PC-9 (cell line): Measurements from ENCODE around the gene ZMYM2. TPM values are rescaled to one million over a fixed set of nuclear protein-coding genes. Genes with fewer than 3 reads are reported as not detected.
A peak's percentile ranks its signal among the peaks of the same experiment; 100 is the strongest.

Experiments used
- BruUV-seq: library from RNA; stranded (reverse); fragments of 400-500 nt; replicated peaks from 2 replicates; lab custom pipeline; 2021; lab: Mats Ljungman, UMichigan
- CTCF ChIA-PET: fragments of 300-600 bp; sonication (Branson Sonifier 250); formaldehyde crosslinking; loops from one replicate; lab custom pipeline; 2022; ENCODE audit warnings: antibody characterized with exemption; lab: Charles Lee
- POLR2A ChIA-PET: fragments of 300-600 bp; sonication (Branson Sonifier 250); formaldehyde crosslinking; loops from one replicate; lab custom pipeline; 2022; ENCODE audit warnings: antibody characterized with exemption; ENCODE audit not compliant: unreplicated experiment; lab: Charles Lee
- DNase-seq, 2 experiments: peaks; one replicate each; pipeline versions ENCODE4 v3.0.0 to v3.0.0-alpha.2; 2015 to 2022; ENCODE audit warnings: mixed read lengths in 1 of 2
- H2AFZ ChIP-seq: fragments of 200-600 bp; sonication (generic); 2 replicates; pipeline ENCODE4 v1.8.1; 2017; ENCODE audit warnings: antibody characterized with exemption
- H3F3A ChIP-seq: fragments of 200-600 bp; sonication (generic); 2 replicates; pipeline ENCODE4 v1.8.1; 2017; ENCODE audit warnings: antibody characterized with exemption, mild to moderate bottlenecking, low read depth; ENCODE audit not compliant: insufficient read depth
- H3K27ac ChIP-seq: fragments of 200-600 bp; sonication (generic); 2 replicates; pipeline ENCODE4 v1.6.1; 2016; ENCODE audit warnings: mixed run types
- H3K27me3 ChIP-seq: fragments of 200-600 bp; sonication (generic); 2 replicates; pipeline ENCODE4 v1.6.1; 2016; ENCODE audit warnings: low read depth, mixed run types; ENCODE audit not compliant: insufficient read depth
- H3K36me3 ChIP-seq: fragments of 200-600 bp; sonication (generic); 2 replicates; pipeline ENCODE4 v1.6.1; 2016; ENCODE audit warnings: low read depth, mixed run types
- H3K4me1 ChIP-seq: fragments of 200-600 bp; sonication (generic); replicated peaks from 2 replicates; pipeline ENCODE4 v1.6.1; 2016; ENCODE audit warnings: mixed run types; ENCODE audit not compliant: insufficient read depth
- H3K4me2 ChIP-seq: fragments of 200-600 bp; sonication (generic); 2 replicates; pipeline ENCODE4 v1.6.1; 2017; ENCODE audit warnings: mixed run types
- H3K4me3 ChIP-seq: fragments of 200-600 bp; sonication (generic); 2 replicates; pipeline ENCODE4 v1.6.1; 2016; ENCODE audit warnings: mixed run types
- H3K79me2 ChIP-seq: fragments of 200-600 bp; sonication (generic); 2 replicates; pipeline ENCODE4 v1.6.1; 2017; ENCODE audit warnings: low read depth, mixed run types
- H3K9me2 ChIP-seq: fragments of 200-600 bp; sonication (generic); 2 replicates; pipeline ENCODE4 v1.8.1; 2017; ENCODE audit warnings: mild to moderate bottlenecking; ENCODE audit not compliant: insufficient read depth
- H3K9me3 ChIP-seq: fragments of 200-600 bp; sonication (generic); 2 replicates; pipeline ENCODE4 v1.8.1; 2016; ENCODE audit warnings: low read depth; ENCODE audit not compliant: insufficient read depth
- H4K20me1 ChIP-seq: fragments of 200-600 bp; sonication (generic); 2 replicates; pipeline ENCODE4 v1.8.1; 2017; ENCODE audit not compliant: insufficient read depth
- CTCF ChIP-seq: fragments of 200-600 bp; sonication (generic); conservative IDR thresholded peaks from 2 replicates; pipeline ENCODE4 v1.6.1; 2017; ENCODE audit warnings: mixed run types, antibody characterized with exemption, mild to moderate bottlenecking, moderate library complexity
- EZH2 ChIP-seq: fragments of 200-600 bp; sonication (generic); IDR thresholded peaks from 2 replicates; pipeline ENCODE4 v1.8.0; 2017; ENCODE audit warnings: antibody characterized with exemption, low read depth
- intact Hi-C: fragments of 100-400 bp; cut with micrococcal nuclease; formaldehyde crosslinking; loops from one replicate; pipeline ENCODE4 v1.10.0; 2022; ENCODE audit not compliant: unreplicated experiment
- total RNA-seq: library from RNA; stranded (reverse); gene quantifications from 2 replicates; pipeline ENCODE4 v1.2.3, GENCODE V29; 2021

Gene ZMYM2
- total RNA-seq, 1 experiment from 2014 or later, result 55.1 TPM

GRCh38 chr13:19927117-19927748 lies 31.3 kb upstream of the ZMYM2 start:
- BruUV-seq, result no TSS peak
- DNase-seq, result peak in 1 of 2 experiments; percentile 36
- Histone ChIP-seq H3K9me3 (no peaks in the 10 kb centered on the region), H3K27me3 (no peaks in the 10 kb centered on the region), H3K4me1 (no peaks in the 10 kb centered on the region), H4K20me1 (no peaks in the 10 kb centered on the region), H3K36me3 (no peaks in the 10 kb centered on the region), H3K79me2 (no peaks in the 10 kb centered on the region), H3K4me2 (no peak overlapping the region), H3K4me3 (no peak overlapping the region), H3K27ac (no peak overlapping the region), H3F3A (0 out of 2 replicates have a peak, but pooled peaks cover 3% of the 10 kb centered on the region), H3K9me2 (no peaks in the 10 kb centered on the region), H2AFZ (no peak overlapping the region)
- TF ChIP-seq CTCF, result peak; percentile 71
- no peak for TF ChIP-seq EZH2
- intact Hi-C loops, result no loop called here
- ChIA-PET CTCF (interaction anchor here (0.8 kb wide), 1 partner anchor 58 kb away, joined by 4 read pairs; no protein-coding TSS in a partner anchor), POLR2A (no interaction called here)

DNA sequence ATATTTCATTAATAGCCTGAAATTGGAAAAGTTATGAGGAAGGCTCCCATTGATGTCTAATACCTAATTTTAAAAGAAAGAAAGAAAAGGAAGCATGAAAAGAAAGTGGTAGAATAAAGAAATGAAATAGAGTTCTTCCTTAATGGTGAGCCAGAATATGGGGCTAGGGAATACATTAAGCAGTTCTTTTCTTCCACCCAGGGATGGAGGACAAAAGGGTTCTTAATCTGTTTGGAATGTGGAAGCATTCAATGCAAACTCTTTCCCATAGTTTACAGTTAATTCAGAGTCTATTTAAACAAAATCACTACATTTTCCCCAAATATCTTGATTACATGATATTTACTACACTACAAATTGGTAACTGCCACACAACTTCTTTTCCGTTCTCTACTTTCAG lies 18.4 kb upstream of the ZMYM2 start:
- CTCF ChIA-PET, result no interaction called here
- Histone ChIP-seq H3K27me3 (no peaks in the 10 kb centered on the region), H3F3A (no peaks in the 10 kb centered on the region; the same call in 1 of the 2 replicates), H3K4me2 (no peak overlapping the region), H3K79me2 (no peaks in the 10 kb centered on the region), H4K20me1 (no peaks in the 10 kb centered on the region), H3K4me1 (no peaks in the 10 kb centered on the region), H3K27ac (no peak overlapping the region), H3K4me3 (no peak overlapping the region), H3K9me3 (no peaks in the 10 kb centered on the region), H3K36me3 (no peaks in the 10 kb centered on the region), H3K9me2 (no peaks in the 10 kb centered on the region), H2AFZ (no peak overlapping the region)
- intact Hi-C loops, result no loop called here
- no TSS peak for BruUV-seq
- TF ChIP-seq EZH2 (no peak), CTCF (no peak)
- DNase-seq, result no peak
- POLR2A ChIA-PET, result no interaction called here

GRCh38 chr13:19950374-19950773 lies 8.2 kb upstream of the ZMYM2 start:
- H4K20me1 ChIP-seq, result no peaks in the 10 kb centered on the region
- no peaks in the 10 kb centered on the region; the same call in 1 of the 2 replicates for H3K9me3 ChIP-seq
- no peak for TF ChIP-seq CTCF
- no peak for TF ChIP-seq EZH2
- H3K27ac ChIP-seq, result no peak overlapping the region
- intact Hi-C loops, result loop anchor here (10.0 kb wide), 1 partner anchor 346 kb away; no protein-coding TSS in a partner anchor
- no peak overlapping the region for H3K4me2 ChIP-seq
- no peak overlapping the region for H3K4me3 ChIP-seq
- H3K79me2 ChIP-seq, result no peaks in the 10 kb centered on the region
- H3K9me2 ChIP-seq, result no peaks in the 10 kb centered on the region
- no peaks in the 10 kb centered on the region for H3K27me3 ChIP-seq
- no peaks in the 10 kb centered on the region for H3F3A ChIP-seq
- no peaks in the 10 kb centered on the region for H3K4me1 ChIP-seq
- ChIA-PET POLR2A (no interaction called here), CTCF (no interaction called here)
- no peak overlapping the region for H2AFZ ChIP-seq
- no TSS peak for BruUV-seq
- no peak for DNase-seq
- H3K36me3 ChIP-seq, result no peaks in the 10 kb centered on the region
